SU-DHL-6 (cell line): ENCODE measurements around the gene KNCN.

Experiments
- CTCF ChIP-seq: fragments of 200-600 bp; sonication (generic); IDR thresholded peaks from one replicate; pipeline ENCODE4 v1.5.1; 2017; ENCODE audit warnings: antibody characterized with exemption, mild to moderate bottlenecking, low read length, moderate library complexity; ENCODE audit not compliant: insufficient read depth, poor library complexity, severe bottlenecking
- EZH2phosphoT487 ChIP-seq: fragments of 200-600 bp; sonication (generic), shearing (Covaris generic); conservative IDR thresholded peaks from 2 replicates; pipeline ENCODE4 v1.6.1; 2018; ENCODE audit warnings: mild to moderate bottlenecking, antibody characterized with exemption, low read length, moderate library complexity, mixed read lengths

GRCh38 chr1:46536527-46536926, 14.9 kb downstream of the KNCN start:
- TF ChIP-seq EZH2phosphoT487 (no peak), CTCF (no peak)
